CD4-positive, alpha-beta T cell treated with Interleukin-6 at 100 ng/mL for 8 hours (primary cell): ENCODE results near the gene OR14J1.
"Not testable (repeated sequence)": the region's sequence is repeated elsewhere in the genome, so short reads cannot be mapped to it uniquely, and the experiment has no call there.

ENCODE experiments used
- DNase-seq: peaks from one replicate; pipeline ENCODE4 v3.0.0-alpha.2; 2020; ENCODE audit warnings: mixed read lengths, low spot score

Gene OR14J1

GRCh38 chr6:29301316-29301715, at the start of gene OR14J1:
TSS of gene OR14J1 (plus strand) at chr6:29301701. CDS start at chr6:29306690, 4,989 bp downstream.
- DNase-seq, result no peak

- DNase-seq, result no peak
Observed at GRCh38 chr6:29251736-29252135, 49.8 kb upstream of the OR14J1 start.

DNA sequence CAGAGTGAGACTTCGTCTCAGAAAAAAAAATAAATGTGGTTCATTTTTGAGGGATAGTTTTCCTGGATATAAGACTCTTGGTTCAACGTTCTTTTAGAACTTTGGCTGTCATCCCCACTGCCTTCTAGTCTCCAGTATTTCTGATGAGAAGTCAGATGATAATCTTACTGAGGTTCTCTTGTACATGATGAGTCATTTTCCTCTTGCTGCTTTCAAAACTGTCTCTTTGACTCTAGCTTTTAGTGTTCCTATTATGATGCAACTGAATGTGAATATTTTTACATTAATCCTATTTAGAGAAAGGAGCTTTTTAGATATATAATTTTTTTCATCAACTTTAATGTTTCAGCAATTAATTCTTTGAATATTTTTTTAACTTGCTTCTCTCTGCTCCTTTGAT, 46.0 kb upstream of the OR14J1 start:
- DNase-seq, result no peak

- DNase-seq, result no peak
Observed at GRCh38 chr6:29259721-29260120, 41.8 kb upstream of the OR14J1 start.

GRCh38 chr6:29263001-29263400, 38.5 kb upstream of the OR14J1 start:
- DNase-seq, result no peak

- DNase-seq, result no peak
Observed at GRCh38 chr6:29294499-29294914, 7.0 kb upstream of the OR14J1 start.

- DNase-seq, result no peak
Observed at GRCh38 chr6:29295181-29295585, 6.3 kb upstream of the OR14J1 start.

DNA sequence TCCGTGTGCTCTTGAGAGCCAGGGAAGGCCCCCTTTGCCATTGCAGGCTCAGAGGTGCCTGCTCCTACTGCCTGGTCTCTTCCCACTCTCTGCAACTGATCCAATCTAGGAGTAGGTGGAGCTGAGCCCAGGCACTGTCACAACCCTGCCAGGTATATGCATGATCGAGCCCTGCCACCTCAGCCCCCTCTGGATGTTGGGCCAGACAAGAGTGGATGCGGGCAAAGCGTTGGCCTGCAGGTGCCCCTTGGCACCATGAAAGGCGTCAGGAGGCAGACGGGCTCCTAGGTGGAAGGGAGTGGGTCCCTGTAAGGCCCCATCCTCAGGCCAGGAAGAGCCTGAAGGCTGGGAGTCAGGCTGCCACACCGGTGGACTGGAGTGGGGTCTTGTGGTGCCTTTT, 5.9 kb upstream of the OR14J1 start:
- DNase-seq, result no peak

DNA sequence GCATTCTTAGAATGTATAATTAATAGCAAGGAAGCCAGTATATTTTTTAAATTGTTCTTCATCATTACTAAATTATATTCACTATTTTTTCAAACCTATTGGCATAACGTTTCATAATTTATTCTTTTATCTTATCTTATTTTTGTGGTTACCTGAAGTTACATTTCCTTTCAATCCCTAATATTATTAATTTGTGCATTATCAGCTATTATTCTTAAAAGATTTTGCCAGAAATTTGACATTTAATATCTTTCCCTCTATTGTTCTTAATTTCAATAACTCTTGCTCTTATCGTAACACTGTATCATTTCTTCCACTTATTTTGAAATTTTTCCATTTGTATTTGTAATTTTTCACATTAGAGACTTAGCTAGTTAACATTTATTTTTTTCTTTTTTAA, 18.4 kb downstream of the OR14J1 start:
- no peak for DNase-seq

DNA sequence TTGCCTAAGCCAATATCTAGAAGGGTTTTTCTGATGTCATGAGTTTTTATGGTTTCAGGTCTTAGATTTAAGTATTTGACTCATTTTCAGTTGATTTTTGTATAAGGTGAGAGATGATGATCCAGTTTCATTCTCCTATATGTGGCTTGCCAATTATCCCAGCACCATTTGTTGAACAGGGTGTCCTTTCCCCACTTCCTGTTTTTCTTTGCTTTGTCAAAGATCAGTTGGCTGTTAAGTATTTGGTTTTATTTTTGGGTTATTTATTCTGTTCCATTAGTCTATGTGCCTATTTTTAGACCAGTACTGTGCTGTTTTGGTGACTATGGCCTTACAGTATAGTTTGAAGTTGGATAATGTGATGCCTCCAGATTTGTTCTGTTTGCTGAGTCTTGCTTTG, 21.8 kb downstream of the OR14J1 start:
- not testable (repeated sequence) for DNase-seq

DNA sequence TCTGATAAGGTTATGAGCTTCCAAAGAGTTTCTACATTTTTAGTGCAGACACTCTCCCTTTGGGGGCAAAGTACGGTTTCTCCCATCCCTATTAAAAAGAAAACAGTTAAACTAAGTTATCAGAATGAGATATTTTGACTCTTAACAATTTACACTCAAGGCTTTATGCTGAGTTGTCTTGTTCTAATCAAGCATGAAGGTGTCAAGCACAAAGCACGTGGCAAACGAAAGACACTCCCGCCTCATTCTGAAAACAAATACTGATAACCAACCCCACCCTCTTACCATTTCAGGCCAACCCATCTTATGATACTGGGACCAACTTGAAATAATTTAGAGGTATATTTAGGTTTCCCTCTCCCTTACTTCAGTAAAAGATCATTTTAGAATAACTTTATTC, 24.3 kb downstream of the OR14J1 start:
- DNase-seq, result no peak

DNA sequence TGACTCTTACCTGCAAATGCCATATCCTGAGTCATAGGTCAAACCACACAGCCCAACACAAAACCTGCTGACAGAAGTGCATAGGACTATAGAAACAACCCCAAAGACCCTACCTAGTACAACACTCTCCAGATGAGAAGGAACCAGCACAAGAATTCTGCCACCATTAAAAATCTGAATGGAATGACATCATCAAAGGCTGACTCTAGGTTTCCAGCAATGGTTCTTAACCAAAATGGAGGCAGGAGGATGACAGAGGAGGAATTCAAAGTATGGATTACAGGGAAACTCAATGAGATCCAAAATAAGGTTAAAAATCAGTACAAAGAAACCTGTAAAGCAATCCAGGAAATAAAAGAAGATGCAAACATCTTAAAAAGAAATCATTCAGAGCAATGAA, 31.2 kb downstream of the OR14J1 start:
- no peak for DNase-seq

GRCh38 chr6:29336269-29336668, 34.8 kb downstream of the OR14J1 start:
- no peak for DNase-seq

DNA sequence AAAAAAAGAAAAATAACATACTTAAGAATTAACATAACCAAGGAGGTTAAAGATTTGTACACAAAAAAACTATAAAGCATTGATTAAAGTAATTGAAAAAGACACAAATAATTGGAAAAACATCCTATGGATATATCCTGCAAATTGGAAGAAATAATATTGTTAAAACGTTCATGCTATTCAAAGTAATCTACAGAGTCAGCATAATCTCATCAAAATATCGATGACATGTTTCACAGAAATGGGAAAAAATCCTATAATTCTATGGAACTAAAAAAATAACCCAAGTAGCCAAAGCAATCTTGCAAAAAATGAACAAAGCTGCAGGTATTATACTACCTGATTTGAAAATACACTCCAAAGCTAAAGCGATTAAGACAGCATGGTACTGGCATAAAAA, 43.9 kb downstream of the OR14J1 start:
- DNase-seq, result no peak

GRCh38 chr6:29349348-29349747, 47.8 kb downstream of the OR14J1 start:
- not testable (repeated sequence) for DNase-seq

GRCh38 chr6:29354980-29355379, 53.5 kb downstream of the OR14J1 start:
- DNase-seq, result no peak

GRCh38 chr6:29355603-29356002, 54.1 kb downstream of the OR14J1 start:
- DNase-seq, result no peak
